HG02938 (cell line): Measurements from ENCODE around the gene AIFM3.
"Not testable (repeated sequence)": the region's sequence is repeated elsewhere in the genome, so short reads cannot be mapped to it uniquely, and the experiment has no call there.

Experiments used
- ATAC-seq: cut with Tn5 transposase; IDR thresholded peaks from one replicate; pipeline ENCODE4 v1.9.1; 2021; ENCODE audit warnings: mild to moderate bottlenecking, moderate library complexity; ENCODE audit not compliant: unreplicated experiment

AIFM3 gene

DNA sequence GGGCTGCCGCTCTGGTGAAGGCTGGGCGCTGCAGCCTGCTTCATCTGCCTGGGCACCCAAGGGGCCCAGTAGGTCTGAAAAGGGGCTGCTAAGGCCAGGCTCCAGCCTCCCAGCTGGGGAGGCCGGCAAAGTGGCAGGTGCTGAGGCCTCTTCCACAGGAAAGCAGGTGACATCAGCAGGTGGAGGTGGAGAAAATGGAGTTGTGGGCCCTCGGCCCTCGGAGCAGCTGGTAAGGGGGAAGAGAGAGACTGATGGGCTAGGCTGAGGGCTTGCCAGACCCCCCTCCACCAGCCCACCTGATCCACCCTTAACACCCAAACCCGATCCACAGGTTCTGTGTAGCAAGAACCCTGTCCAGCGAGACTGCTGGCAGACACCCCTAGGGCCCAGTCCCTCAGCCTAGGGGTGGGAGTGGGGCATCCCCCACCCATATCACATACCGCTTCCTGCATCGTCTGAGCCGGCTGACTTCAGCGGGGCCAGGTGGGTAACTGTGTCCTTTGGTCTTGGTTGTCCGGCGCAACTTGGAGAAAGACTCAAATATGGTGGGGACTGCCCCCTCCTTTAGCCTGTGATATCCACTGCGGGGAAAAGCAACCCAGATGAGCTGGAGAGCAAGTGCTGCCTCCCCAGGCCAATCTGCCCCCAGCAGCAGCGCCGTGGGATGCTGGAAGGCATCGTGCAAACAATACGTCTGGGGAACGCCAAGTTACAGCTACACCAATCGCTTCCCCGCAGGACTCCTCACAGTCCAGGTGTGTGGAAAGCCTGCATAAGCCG, 33.3 kb downstream of the AIFM3 start:
- no peak for ATAC-seq

DNA sequence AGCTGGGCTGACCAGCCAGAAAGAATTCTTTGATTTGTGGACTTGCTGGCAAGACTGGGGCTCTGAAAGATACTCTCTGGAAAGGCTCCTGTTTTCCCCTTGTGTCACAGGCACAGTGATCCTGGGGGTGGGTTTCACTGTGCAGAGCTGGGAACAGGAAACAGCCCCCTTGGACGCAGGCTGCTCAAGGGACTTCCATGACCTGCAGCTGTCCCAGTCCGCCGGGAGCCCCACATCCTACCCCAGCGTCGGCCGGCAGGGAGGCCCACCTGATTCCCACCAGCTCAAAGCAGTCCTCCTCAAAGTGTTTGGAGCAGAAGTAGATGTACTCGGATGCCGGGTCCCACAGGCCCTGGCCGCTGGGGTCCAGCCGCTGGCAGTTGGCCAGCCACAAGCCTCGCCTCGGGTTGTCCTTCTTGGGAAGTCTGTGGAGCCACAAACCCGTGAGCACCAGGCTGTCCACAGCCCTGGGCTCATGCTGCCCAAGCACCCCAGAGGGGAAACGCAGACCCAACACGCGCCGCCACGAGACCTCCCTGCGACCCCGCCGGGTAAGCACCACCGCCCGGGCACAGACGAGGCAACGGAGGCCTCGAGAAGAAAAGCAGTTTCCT, 34.0 kb downstream of the AIFM3 start:
- ATAC-seq, result no peak

DNA sequence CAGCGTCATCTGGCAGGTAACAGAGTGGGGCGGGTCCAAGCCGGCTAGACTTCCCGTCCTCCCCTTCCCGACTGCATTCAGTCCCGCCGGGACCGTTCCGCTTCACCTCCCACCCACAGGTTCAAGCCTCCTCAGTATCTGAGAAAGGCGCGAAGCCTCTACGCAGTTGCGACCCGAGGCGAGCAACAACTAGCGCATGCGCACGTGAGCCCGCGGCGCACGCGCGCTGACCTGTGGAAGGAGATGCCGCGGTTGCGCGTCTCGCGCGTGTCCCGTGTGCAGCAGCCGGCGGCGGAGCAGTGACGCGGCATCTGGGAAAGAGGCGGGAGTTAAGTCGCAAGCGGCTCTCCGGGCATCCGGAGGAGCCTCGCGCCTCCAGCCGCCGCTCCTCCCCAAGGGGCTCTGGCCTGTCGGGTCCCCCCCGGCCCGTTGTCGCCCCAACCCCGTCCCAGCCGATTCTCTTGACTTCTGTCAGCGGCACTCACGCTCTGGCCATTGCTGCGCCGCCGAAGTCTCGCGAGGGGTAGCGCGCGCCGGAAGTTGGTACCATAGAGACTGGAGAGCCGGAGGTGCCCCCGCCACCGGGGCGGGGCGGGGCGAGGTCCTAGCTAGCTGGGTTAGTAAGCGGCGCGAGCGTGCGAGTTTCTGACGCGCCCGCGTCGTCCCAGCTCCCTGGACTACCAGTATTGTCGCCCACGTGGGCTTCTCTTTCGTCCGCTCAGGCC, 34.7 kb downstream of the AIFM3 start, which contains the start of gene THAP7:
THAP7 (minus strand) TSS at position 518 of the 725 bp plus-strand sequence; CDS start at position 311, 207 bp downstream.
- peak; percentile 86 for ATAC-seq

DNA sequence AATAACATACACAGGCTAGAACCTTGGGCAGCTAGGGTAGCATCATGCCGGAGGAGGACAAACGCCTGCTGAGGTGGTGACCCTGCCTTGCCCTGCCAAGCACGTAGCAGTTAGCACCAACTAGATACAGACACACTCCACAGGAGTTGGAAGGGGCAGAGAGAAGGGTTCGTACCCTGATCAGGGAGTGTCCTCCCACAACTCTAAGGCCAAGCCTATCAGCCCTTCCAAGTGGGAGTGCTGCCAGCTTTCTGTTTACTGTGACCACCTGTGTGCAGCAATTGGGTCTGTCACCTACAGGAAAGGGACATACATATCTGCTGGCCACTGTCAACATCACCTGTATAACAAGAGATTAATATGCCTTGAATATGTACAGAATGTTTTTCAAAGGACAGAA, 36.7 kb downstream of the AIFM3 start:
- no peak for ATAC-seq

DNA sequence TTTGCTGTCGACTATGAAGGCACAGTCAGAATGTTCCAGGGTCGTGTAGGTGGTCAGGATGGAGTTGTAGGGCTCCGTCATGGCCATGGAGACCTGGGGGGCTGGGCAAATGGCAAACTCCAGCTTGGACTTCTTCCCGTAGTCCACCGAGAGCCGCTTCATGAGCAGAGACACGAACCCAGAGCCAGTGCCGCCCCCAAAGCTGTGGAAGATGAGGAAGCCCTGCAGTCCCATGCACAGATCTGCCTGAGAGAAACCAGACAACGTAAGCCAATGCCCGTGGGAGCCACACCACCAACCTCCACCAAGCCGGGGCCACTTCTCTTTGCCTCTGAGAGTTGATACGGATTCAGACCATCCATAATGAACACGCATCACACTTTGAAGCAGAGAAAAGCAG, 42.2 kb downstream of the AIFM3 start:
- not testable (repeated sequence) for ATAC-seq

DNA sequence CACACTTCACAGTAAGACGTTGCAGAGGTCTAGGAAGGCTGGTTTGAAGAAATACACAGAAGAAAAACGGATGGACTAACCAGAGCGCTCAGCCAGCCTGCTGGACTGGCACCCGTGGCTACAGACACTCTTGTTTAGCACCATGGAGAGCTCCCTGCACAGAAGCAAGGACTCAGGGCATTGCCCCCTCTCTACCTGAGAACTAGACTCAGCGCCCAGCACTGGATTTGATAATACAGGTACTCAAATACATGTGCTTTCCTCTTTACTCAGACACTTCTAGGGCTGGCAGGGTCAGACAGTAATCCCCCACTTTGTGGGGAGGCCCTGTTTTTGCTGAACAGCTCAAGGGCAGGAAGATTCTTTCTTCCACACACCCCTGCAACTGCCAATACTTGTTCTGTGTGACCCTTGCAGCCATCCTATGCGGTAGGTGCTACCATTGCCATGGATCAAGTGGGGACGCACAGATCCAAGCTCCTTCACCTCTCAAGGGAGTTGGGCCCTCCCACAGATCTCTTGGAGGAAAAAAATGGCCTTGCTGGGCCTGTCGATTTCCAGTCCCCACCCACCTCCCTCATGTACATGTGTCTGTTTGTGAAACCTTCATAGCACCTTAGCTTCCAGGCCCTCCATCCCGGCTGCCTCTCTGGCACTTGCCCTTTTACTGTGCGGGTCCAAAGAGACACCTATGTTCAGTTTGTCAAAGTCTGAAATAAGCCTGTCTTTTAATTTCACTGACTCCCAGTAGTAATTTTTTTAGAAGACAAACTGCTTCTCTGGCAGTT, 42.8 kb downstream of the AIFM3 start:
- no peak for ATAC-seq

DNA sequence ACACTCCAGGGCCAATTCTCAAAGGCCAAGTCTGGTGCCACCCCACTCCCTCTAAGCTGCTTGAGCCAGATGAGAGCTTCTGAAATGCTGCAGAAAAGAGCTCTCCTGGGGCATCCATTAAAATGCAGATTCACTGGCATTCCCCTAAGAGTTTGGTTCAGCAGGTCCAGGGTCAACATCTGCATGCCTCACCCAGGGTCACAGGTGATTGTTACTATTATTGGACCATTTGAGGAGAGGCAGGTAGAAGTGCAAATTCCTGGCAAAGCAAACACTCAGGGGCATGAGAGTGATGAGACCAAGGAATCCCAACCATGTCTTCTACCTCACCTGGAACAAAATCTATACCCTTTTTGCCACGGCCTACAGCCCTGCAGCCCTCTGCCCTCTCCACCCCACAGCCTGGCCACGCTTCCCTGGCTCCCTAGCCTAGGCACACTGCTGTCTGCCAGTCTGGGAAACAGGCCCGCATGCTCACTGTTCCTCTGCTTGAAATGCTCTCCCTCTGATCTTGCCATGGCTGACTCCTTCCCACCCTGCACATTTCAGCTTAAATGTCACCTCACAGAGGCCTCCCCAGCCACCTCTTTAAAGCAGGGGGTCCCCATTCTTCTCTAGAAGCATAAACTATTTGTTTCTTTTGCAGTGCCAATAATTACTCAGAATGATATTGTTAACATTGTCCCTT, 43.5 kb downstream of the AIFM3 start:
- ATAC-seq, result no peak

DNA sequence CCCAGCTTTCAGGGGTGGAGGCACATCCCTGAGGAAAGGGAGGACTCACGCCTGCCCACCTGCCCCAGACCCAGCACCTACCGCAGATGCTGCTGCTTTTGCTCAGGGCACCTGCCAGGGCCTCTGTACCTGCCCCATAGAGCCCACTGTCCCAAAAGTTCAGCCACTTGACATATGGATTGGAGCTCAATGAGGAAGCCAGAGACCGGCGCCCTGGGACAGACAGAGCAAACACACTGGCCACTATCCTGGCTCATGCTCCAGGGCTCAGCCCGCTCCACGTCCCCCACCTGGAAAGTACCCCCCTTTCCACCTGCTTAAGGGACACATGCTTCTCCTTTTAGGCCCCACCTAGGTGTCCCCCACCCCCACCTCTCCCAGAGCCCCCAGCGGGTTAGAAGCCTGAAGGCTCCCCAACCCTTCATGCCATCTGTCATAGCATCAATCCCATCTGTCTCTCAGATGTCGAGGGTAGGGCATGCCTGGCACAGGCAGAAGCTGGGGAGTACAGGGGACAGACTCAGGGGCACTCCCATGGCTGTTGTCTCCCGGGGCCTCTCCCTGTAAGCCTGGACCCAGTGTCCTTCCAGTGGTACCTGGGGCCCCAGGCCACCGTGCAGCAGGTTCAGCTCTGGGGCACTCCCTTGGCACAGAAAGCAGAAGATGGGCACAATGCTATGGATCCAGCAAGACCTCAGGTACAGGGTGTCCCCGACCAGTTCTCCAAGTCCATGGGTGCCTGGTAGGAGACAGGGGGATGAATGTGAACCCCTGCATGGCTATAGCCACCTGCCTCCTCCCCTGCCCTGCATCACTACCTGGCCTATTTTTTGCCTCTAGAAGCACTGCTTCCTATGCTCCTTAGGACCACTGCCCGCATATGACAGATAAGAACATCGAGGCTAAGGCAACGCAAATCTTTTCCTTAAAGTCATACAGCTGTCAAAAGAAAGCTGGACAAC, 45.7 kb downstream of the AIFM3 start:
- ATAC-seq, result no peak

DNA sequence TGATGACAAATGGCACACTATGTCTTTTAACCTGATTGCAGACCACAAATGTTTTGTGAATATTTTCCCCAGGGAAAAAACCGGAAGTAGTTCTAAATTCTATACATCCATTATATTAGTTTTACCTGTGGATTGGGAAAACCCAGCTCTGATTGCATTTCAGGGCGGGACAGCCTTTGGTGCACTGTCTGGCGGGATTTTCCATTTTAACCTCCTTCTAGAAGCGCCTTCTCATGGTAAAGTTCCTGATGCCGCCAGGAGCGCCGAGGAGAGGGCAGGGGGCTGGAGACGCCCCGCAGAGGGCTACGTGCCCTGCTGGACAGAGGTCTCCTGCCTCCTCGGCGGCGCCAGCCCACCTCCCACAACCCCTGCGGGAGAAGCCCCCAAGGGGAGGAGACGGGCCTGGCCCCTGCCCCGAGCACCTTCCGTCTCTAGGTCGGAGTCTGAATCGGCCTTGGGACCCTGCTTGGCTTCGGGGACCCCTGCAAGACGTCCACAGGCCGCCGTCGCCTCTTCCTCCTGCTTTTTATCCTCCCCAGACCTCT, 46.7 kb downstream of the AIFM3 start:
- no peak for ATAC-seq

DNA sequence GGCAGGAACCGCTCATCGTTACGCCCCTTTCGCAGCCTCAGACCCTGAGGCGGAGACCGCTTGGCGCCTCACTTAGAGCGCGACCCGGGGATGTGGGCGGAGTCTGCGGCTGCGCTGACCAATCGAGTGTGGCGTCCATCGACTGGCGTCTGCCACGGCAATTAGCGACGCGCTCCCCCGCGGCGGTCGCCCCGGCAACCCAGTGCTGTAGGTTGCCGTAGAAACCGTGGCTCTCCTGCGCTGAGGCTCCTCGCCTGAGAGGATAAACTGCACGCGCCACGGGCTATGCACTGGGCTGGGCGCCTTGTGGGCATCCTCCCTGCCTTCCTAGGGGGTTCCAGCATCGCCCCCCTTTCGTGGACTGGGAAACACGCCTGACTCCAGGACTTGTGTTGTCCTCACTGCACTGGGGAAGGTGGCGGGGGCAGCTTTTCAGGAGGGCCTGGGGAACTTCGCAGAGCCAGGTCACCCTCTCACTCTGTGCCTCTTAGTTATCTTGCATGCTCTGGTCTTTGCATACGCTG, 47.2 kb downstream of the AIFM3 start:
- ATAC-seq, result peak; percentile 68

DNA sequence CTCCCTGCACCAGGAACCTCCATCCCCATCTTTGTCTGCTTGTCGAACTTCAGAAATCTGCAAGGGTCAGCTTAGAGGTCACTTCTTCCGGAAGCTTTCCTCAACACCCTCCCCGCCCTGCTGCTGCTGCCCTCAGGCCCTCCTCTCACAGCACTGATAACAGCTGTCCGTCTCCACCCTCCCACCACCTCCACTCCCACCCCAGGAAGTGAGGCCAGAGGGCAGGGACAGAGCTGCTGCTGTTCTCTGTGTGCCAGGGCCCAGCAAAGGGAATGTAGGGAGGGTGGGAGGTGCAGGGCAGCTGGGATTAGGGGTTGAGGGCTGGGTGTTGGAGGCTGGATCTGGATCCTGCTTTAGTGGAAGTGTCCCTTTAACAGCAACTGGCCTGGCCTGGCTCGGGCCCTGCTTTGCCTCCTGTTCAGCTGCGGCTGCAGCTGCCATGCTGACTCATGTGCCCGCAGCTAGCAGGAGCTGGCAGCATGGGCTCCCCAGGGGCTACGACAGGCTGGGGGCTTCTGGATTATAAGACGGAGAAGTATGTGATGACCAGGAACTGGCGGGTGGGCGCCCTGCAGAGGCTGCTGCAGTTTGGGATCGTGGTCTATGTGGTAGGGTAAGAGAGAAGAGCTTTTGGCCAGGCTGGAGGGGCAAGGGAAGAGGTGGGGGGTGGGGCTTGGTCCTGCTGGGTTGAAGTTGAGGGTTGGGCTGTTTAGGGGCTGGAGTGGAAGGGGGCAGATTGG, 47.8 kb downstream of the AIFM3 start, which contains the start of gene P2RX6:
P2RX6 (plus strand) TSS at position 440 of the 740 bp plus-strand sequence; CDS start at position 450, 10 bp downstream.
- ATAC-seq, result no peak

DNA sequence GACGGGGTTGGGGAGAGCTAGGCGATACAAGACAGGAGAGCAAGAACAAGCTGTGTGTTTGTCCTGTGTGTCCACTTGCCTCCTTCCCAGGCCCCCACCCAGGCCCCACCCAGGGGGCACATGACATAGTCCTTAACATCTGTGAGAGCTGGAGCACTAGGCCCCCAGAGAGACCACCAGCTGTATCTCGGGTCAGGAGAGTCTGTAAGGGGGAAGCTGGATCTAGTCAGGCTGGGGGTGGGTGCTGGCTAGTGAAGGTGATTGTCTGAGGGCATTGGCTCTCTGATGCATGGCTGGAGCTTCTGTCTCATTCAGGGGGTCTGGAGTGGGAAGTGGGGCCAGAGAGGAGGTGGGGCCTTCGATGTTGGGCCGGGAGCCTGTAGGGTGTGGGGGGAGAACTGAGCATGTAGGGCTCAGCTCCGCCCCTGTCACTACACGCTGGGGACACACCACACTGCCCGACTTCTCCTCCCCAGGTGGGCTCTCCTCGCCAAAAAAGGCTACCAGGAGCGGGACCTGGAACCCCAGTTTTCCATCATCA, 48.5 kb downstream of the AIFM3 start:
- ATAC-seq, result no peak

DNA sequence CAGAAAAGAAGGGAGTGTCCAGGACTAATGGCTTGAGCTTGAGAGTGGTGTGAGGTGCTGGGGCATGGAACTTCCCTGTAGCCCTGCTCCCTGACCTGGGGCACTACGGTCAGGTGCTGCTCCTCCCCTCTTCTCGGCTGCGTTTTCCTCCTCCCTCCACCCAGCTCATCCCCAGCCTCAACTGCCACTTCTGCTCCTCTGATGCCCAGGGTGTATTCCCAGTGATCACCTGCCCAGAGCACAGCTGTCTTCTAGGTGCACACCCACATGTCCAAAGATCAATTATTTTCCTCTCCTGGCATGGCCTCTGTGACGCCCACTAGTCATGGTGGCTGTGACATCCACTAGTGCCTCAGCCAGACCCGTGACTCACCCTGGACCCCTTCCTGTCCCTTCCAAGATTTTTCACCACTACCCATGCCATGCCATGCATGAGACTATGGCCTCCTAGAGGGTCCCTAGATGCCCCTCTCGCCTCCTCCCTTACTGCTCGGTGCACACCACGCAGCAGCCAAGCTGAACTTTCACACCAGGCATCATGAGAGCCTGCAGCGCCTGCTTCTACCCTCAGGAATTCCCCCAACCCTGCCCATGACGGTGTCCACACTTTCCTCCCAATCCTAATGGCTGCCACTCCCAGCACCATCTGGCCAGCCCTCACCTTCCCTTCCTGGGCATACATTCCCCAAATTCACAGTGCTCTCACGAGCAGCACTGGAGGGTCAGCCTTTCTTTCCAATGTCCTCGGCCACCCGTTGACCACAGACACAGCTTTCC, 49.8 kb downstream of the AIFM3 start:
- ATAC-seq, result no peak

DNA sequence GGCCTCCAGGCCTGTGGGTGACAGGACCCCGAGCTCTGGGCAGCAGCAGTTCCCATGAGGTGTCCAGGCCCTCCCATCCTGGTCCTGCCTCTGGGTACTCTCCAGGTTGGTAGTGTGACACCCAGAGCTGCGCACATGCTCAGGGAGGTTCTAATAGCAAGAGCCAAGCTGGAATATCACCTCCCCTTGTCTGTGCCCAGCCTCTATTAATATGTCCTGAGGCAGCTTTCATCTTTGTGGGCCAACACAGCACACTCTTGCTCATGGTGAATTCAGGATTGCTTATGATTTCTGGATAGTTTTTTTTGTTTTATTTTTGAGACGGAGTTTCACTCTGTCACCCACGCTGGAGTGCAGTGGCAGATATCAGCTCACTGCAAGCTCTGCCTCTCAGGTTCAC, 51.3 kb downstream of the AIFM3 start:
- no peak for ATAC-seq

DNA sequence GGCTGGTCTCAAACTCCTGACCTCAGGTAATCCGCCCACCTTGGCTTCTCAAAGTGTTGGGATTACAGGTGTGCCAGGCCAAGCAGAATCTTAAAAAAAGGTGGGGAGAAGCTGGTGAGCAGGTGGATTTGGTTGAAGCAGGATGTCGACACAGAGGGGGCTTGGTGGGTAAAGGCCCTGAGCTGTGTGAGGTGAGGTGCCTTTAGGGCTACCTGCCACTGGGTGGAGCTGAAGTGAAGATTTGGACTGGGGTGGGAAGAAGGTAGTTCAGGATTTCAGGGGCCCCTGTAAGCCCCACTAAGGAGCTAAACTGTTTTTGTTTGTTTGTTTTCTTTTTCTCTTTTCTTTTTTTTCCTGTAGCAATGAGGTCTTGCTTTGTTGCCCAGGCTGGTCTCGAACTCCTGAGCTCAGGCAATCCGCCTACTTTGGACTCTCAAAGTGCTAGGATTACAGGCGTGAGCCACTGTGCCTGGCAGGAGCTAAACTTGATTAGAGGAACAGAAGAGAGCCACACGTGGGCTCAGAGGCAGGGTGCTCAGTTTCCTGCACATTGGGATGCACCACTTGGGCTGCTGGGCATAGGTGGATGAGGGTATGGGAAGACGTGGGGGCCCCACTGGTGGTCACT, 53.9 kb downstream of the AIFM3 start:
- ATAC-seq, result no peak

DNA sequence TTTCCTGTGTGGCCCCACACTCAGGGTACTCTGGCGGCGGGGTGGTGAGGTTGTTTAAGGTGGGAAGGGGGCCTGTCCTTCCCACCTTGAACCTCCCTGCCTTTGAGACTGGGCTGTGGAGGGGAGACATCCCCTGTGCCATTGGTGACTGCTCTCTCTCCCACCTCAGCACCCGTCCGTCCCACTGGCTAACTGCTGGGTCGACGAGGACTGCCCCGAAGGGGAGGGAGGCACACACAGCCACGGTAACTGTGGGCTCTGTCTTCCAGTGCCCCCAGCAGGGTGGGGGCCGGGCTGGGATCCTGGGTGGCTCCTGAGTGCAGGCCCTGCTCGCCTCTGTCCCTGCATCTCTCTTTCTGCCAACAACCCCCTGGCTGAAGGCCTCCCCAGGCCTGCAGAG, 55.5 kb downstream of the AIFM3 start:
- ATAC-seq, result no peak
